Neutrophil (primary cell): ENCODE results near the gene GOLGA8R.
"Not testable (repeated sequence)": the region's sequence is repeated elsewhere in the genome, so short reads cannot be mapped to it uniquely, and the experiment has no call there.

Experiments used
- H3K27ac ChIP-seq: fragments of 200-600 bp; sonication (generic); 2 replicates; pipeline ENCODE4 v1.5.1; 2016; ENCODE audit warnings: mild to moderate bottlenecking, moderate library complexity
- H3K27me3 ChIP-seq: fragments of 200-600 bp; sonication (generic); 2 replicates; pipeline ENCODE4 v1.6.0; 2016; ENCODE audit warnings: mild to moderate bottlenecking
- H3K36me3 ChIP-seq: fragments of 200-600 bp; sonication (generic); 2 replicates; pipeline ENCODE4 v1.5.1; 2017
- H3K4me1 ChIP-seq, 2 experiments: fragments of 200-600 bp in 1 of 2; sonication (generic) in 1 of 2; 1 replicate in 1 of 2; 2 replicates in 1 of 2; pipeline versions ENCODE4 v1.5.1 to v1.6.1; 2013 to 2016; ENCODE audit warnings: low read depth in 1 of 2, low read length in 1 of 2, mild to moderate bottlenecking in 1 of 2, moderate library complexity in 1 of 2; ENCODE audit not compliant: control insufficient read depth in 1 of 2, insufficient read depth in 1 of 2
- H3K4me3 ChIP-seq, 2 experiments: fragments of 200-600 bp in 1 of 2; sonication (generic) in 1 of 2; 1 replicate in 1 of 2; 2 replicates in 1 of 2; pipeline ENCODE4 v1.5.1; 2013 to 2016; ENCODE audit warnings: low read depth in 1 of 2, low read length in 1 of 2, mild to moderate bottlenecking in 1 of 2, moderate library complexity in 1 of 2
- H3K9me3 ChIP-seq: fragments of 200-600 bp; sonication (generic); 2 replicates; pipeline ENCODE4 v1.5.1; 2016

Gene GOLGA8R

DNA sequence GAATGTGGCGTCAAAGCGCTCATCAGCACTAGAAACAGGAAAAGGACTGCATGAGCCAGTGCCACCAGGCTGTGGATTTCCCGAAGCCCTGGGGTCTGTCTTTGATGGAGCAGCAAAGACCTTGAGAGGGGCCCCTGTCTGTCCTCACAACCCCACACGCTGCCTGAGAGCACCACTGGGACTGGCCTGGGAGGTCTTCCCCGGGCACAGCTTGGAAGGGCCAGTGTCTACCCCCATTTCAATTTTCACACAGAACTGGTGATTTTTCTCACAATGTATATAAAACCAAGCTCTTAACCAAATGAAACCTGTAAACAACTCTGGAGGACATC, 37.0 kb downstream of the GOLGA8R start:
- H3K27me3 ChIP-seq, H3K36me3 ChIP-seq, H3K4me3 ChIP-seq: not testable (repeated sequence)

GRCh38 chr15:30376375-30377081, 37.5 kb downstream of the GOLGA8R start:
- not testable (repeated sequence) for H3K4me1 ChIP-seq, H3K27ac ChIP-seq, H3K4me3 ChIP-seq, H3K9me3 ChIP-seq, H3K27me3 ChIP-seq, H3K36me3 ChIP-seq

More for the DNA sequence above, 37.0 kb downstream of the GOLGA8R start:
- H3K9me3 ChIP-seq, H3K27ac ChIP-seq, H3K4me1 ChIP-seq: not testable (repeated sequence)

DNA sequence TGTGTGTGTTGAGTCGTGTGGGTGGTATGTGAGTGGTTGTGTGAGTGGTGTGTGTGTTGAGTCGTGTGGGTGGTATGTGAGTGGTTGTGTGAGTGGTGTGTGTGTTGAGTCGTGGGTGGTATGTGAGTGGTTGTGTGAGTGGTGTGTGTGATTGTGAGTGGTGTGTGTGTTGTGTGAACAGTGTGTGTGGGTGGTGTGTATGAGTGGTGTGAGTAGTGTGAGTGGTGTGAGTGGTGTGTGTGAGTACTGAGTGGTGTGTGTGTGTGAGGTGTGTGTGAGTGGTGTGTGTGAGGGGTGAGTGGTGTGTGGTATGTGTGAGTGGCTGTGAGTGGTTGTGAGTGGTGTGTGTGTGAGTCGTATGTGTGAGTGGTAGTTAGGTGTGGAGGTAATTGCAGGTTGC, 38.2 kb downstream of the GOLGA8R start:
- not testable (repeated sequence) for H3K27me3 ChIP-seq, H3K4me1 ChIP-seq, H3K27ac ChIP-seq, H3K9me3 ChIP-seq, H3K36me3 ChIP-seq, H3K4me3 ChIP-seq

GRCh38 chr15:30374862-30375261, 39.2 kb downstream of the GOLGA8R start:
- not testable (repeated sequence) for H3K36me3 ChIP-seq, H3K4me1 ChIP-seq, H3K27ac ChIP-seq, H3K27me3 ChIP-seq, H3K9me3 ChIP-seq, H3K4me3 ChIP-seq

DNA sequence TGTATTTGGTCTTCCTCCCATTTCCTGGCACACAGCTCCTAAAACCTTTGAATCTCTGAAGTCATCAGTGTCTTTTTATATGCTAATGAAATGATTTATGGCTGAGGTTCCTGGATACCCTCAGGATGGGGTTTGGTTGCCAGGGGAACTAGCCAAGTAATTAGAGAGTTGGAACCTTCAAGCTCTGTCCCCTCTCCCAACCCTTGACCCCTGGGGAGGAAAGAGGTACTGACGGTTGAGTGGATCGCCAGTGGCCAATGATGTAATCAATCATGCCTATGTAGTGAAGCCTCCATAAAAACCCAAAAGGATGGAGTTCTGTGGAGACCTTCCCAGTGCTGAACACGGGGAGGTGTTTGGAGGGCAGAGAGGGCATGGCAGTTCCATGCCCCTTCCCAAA, 45.8 kb downstream of the GOLGA8R start:
- H3K4me3 ChIP-seq, H3K36me3 ChIP-seq, H3K4me1 ChIP-seq, H3K27me3 ChIP-seq, H3K27ac ChIP-seq, H3K9me3 ChIP-seq: not testable (repeated sequence)

DNA sequence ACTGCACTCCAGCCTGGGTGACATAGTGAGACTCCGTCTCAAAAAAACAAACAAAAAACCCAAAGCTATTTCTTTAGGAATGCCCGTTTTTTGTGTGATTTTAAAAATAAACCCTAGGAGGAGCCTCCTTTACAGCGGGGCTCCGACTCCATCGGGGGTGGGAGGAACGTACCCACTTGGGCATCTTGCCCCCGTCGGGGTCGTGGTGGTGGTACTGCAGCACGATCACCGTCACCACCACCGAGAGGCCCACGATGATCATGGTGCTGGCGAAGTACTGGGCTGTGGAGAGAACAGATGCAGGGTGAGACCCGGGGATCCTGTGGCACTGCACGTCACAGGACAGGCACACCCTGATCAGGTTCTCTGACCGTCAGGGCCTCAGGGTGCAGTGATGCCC, 46.8 kb downstream of the GOLGA8R start:
- H3K4me3 ChIP-seq, H3K4me1 ChIP-seq, H3K36me3 ChIP-seq, H3K27ac ChIP-seq, H3K27me3 ChIP-seq, H3K9me3 ChIP-seq: not testable (repeated sequence)

DNA sequence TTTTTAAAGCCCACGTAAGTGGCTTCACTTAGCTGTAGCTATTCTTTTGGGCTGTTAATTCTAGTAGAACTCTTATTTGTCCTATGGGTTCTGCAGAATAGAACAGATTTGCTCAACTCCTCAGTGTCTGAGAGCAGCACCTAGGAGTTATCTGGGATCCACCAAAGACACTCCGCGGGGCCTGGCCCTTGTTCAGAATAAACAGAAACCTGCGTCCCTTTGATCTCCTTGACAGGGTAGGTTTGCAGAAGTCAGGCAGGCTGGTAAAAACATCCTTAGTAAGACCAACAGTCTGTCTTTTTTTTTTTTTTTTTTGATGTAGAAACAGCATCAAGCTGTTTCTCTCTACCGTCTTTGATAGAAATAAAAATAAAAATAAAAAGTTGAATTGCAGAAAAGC, 52.7 kb downstream of the GOLGA8R start:
- not testable (repeated sequence) for H3K4me1 ChIP-seq, H3K27ac ChIP-seq, H3K36me3 ChIP-seq, H3K27me3 ChIP-seq, H3K4me3 ChIP-seq, H3K9me3 ChIP-seq

- not testable (repeated sequence) for H3K27me3 ChIP-seq, H3K36me3 ChIP-seq, H3K9me3 ChIP-seq, H3K4me1 ChIP-seq, H3K4me3 ChIP-seq, H3K27ac ChIP-seq
These were observed 53.1 kb downstream of the GOLGA8R start for GRCh38 chr15:30360990-30361389.

DNA sequence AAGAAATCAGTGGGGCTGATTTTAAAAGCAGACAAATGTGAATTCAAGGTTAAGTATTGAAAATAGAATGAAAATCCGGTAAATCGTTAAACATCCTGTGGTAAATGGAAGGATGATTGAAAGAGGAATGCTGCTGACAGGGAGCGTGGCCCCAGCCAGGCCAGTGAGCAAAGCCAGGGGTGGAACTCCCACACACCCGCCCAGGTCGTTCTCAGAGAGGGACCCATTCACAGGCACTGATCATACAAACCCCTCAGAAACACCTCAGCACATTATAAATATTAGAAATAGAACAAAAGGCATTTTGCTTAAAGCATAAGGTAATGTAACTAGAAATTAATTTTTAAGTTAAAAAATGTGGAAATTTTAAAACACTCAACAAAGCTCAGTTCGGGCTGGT, 59.0 kb downstream of the GOLGA8R start:
- not testable (repeated sequence) for H3K4me1 ChIP-seq, H3K9me3 ChIP-seq, H3K4me3 ChIP-seq, H3K27ac ChIP-seq, H3K36me3 ChIP-seq, H3K27me3 ChIP-seq
